Measurements from ENCODE around the gene PTH2. TPM values are rescaled to one million over a fixed set of nuclear protein-coding genes. Genes with fewer than 3 reads are reported as not detected.

Gene PTH2
- total RNA-seq, 4 donors from 2014 or later, result not detected

DNA sequence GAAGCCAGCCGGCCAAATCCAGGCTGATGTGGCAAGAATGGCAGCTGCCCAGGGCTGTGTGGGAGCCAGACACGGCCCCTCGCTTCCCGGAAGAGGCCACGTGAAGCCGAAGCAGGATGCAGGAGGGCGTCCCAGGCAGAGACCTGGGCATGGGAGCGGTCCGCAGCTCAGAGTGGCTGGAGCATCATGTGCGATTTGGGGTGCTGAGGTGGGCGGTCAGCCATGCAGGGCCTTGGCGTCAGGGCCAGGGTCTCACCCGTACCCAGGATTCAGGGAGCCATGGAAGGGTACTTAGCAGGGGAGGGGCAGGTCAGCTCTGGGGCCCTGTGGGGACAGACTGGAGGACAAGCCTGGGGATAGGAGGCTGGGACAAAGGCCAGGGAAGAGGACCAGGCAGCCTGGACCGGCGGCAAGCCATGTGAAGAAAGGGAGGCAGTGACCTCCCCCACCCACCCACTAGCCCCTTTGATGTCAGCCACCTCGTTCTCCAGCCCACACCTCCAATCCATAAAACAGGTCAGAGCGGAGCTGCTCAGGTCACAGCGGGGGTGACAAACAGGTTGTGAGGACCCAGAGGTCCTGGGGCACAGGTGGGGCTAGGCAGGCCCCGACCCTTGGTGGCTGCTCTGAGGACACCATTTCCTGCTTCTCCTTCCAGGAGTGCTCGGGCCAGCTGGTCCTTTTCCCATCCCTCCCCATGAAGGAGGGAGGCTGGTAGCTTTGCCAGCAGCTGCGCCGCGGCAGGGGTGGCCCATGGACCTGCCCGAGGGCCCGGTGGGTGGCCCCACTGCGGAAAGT, 32.9 kb downstream of the PTH2 start:
- Histone ChIP-seq H3K27me3 (peaks cover 13% of the 10 kb centered on the region), H3K9me3 (no peaks in the 10 kb centered on the region), H3K36me3 (no peaks in the 10 kb centered on the region), H3K27ac (no peak overlapping the region), H3K4me3 (no peak overlapping the region), H3K4me1 (no peaks in the 10 kb centered on the region)
- TF ChIP-seq POLR2AphosphoS5 (IDR thresholded peaks at IDR 0.05), result no peak
- no peak for TF ChIP-seq POLR2A (IDR thresholded peaks at IDR 0.05)
- TF ChIP-seq, protein P1, sequence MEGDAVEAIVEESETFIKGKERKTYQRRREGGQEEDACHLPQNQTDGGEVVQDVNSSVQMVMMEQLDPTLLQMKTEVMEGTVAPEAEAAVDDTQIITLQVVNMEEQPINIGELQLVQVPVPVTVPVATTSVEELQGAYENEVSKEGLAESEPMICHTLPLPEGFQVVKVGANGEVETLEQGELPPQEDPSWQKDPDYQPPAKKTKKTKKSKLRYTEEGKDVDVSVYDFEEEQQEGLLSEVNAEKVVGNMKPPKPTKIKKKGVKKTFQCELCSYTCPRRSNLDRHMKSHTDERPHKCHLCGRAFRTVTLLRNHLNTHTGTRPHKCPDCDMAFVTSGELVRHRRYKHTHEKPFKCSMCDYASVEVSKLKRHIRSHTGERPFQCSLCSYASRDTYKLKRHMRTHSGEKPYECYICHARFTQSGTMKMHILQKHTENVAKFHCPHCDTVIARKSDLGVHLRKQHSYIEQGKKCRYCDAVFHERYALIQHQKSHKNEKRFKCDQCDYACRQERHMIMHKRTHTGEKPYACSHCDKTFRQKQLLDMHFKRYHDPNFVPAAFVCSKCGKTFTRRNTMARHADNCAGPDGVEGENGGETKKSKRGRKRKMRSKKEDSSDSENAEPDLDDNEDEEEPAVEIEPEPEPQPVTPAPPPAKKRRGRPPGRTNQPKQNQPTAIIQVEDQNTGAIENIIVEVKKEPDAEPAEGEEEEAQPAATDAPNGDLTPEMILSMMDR (IDR thresholded peaks at IDR 0.05), result no peak
- TF ChIP-seq EP300 (IDR thresholded peaks at IDR 0.05), result no peak
- WGBS, result 64% methylated on average over 15 of the region's 26 CpGs
- no peak for DNase-seq (ENCODE audit: low spot score in 2 of 2)

DNA sequence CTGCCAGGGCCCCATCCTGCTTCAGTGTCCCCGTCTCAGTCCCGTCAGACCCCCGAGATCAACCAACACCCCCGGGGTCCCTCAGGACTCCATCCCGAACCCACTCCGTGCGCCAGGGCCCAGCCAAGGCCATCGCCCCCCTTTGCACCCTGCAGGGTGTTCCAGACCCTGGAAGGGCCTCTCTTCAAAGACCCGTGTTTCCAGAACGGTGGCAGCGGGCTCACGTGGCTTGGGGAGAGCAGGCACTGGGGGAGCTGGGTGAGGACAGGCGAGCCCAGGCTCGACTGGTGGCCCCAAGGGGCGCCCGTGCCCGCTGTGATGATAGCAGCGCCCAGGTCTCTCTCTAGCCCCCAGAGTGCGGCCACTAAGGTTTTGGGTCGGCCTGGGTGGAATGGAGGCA, 33.8 kb downstream of the PTH2 start:
- no peak for TF ChIP-seq POLR2A (IDR thresholded peaks at IDR 0.05)
- TF ChIP-seq POLR2AphosphoS5 (IDR thresholded peaks at IDR 0.05), result no peak
- TF ChIP-seq, protein P1 (IDR thresholded peaks at IDR 0.05), result no peak
- no peak for TF ChIP-seq EP300 (IDR thresholded peaks at IDR 0.05)
- no peaks in the 10 kb centered on the region for H3K36me3 ChIP-seq
- H3K4me3 ChIP-seq, result no peak overlapping the region
- no peak overlapping the region for H3K27ac ChIP-seq
- peaks cover 8% of the 10 kb centered on the region for H3K27me3 ChIP-seq
- WGBS, result 88% methylated on average over 7 of the region's 20 CpGs
- no peak for DNase-seq (ENCODE audit: low spot score in 2 of 2)
- no peaks in the 10 kb centered on the region for H3K4me1 ChIP-seq
- no peaks in the 10 kb centered on the region for H3K9me3 ChIP-seq

DNA sequence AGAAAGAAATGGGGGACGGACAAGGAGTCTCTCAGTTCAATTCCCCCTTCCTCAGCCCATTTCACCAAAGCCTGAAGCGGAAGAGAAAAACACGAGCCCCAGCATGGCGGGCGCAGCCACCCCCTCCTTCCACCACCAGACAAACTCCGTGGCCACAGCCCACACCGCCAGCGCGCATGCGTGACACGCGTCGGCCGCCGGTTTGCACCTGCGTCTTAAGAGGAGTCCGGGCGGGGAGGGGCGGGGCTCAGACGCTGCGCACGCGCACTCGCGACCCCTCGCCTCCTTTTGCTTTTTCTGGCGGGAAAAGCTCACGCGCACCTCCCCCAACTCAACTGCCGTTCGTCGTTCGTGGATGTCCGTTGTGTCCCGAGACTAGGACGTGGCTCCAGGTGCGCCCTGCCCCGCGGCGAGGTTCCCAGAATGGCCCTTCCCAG, 35.3 kb downstream of the PTH2 start, which contains the start of gene KASH5:
Gene KASH5 (plus strand): TSS at position 314 of the 437 bp plus-strand sequence. CDS start 2,635 bp downstream, outside the sequence.
- Histone ChIP-seq H3K27me3 (peaks cover 8% of the 10 kb centered on the region), H3K4me3 (peak within 1 kb of the TSS; percentile 8), H3K27ac (no peak within 1 kb of the TSS), H3K9me3 (no peaks in the 10 kb centered on the region), H3K36me3 (no peaks in the 10 kb centered on the region), H3K4me1 (no peaks in the 10 kb centered on the region)
- TF ChIP-seq, protein P1 (IDR thresholded peaks at IDR 0.05), result no peak
- TF ChIP-seq POLR2AphosphoS5 (IDR thresholded peaks at IDR 0.05) (no peak), EP300 (IDR thresholded peaks at IDR 0.05) (no peak), POLR2A (IDR thresholded peaks at IDR 0.05) (no peak)
- 65% methylated on average over 32 of the region's 40 CpGs for WGBS
- DNase-seq (ENCODE audit: low spot score in 2 of 2), result no peak

DNA sequence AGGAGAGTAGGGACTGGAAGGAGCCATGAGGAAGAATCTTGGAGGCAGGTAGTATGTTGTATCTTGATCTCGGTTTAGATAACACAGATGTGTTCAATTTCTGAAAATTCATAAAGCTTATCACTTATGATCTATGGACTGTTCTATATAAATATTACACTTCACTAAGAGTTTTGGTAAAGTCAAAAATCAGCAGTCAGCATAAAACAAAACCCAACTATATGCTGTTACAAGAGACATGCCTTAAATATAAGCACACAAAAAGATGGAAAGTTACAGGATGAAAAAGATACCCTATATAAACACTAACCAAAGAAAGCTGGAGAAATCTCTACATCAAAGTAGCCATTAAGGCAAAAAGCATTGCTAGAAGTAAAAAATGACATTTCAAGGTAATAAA, 39.6 kb downstream of the PTH2 start:
- Histone ChIP-seq H3K27ac (no peak overlapping the region), H3K36me3 (no peaks in the 10 kb centered on the region), H3K9me3 (no peaks in the 10 kb centered on the region), H3K27me3 (peaks cover 8% of the 10 kb centered on the region), H3K4me1 (no peaks in the 10 kb centered on the region), H3K4me3 (no peak overlapping the region)
- no peak for DNase-seq (ENCODE audit: low spot score in 2 of 2)
- TF ChIP-seq POLR2A (IDR thresholded peaks at IDR 0.05) (no peak), EP300 (IDR thresholded peaks at IDR 0.05) (no peak), POLR2AphosphoS5 (IDR thresholded peaks at IDR 0.05) (no peak)
- TF ChIP-seq, protein P1 (IDR thresholded peaks at IDR 0.05), result no peak
- 71% methylated on average over 1 of the region's 1 CpG for WGBS

DNA sequence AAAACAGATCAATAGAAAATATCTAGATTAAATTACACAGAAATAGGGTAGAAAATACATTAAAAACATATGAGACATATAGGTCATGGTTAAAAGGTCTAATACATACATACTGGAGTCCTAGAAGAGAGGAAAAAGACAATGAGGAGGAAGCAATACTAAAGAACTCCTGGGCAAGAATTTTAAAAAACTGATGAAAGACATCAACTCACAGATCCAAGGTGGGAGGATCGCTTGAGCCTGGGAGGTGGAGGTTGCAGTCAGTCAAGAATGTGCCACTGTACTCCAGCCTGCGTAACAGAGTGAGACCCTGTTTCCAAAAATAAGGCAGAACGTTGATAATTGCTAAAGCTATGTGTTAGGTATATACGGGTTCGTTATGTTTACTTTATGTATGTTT, 40.6 kb downstream of the PTH2 start:
- H3K4me3 ChIP-seq, result no peak overlapping the region
- H3K36me3 ChIP-seq, result no peaks in the 10 kb centered on the region
- H3K9me3 ChIP-seq, result no peaks in the 10 kb centered on the region
- TF ChIP-seq POLR2A (IDR thresholded peaks at IDR 0.05) (no peak), POLR2AphosphoS5 (IDR thresholded peaks at IDR 0.05) (no peak), EP300 (IDR thresholded peaks at IDR 0.05) (no peak)
- TF ChIP-seq, protein P1 (IDR thresholded peaks at IDR 0.05), result no peak
- 93% methylated on average over 5 of the region's 5 CpGs for WGBS
- no peak overlapping the region for H3K27ac ChIP-seq
- peaks cover 2% of the 10 kb centered on the region for H3K27me3 ChIP-seq
- H3K4me1 ChIP-seq, result no peaks in the 10 kb centered on the region
- DNase-seq (ENCODE audit: low spot score in 2 of 2), result no peak

All from suprapubic skin (tissue), 4 donors.